ENCODE results near the gene KCNJ9. TPM values are rescaled to one million over a fixed set of nuclear protein-coding genes. Genes with fewer than 3 reads are reported as not detected.
"Not testable (repeated sequence)": the region's sequence is repeated elsewhere in the genome, so short reads cannot be mapped to it uniquely, and the experiment has no call there.

Gene KCNJ9
- total and polyA plus RNA-seq, 2 of the 4 experiments (the other 2 are of a cell fraction), result not detected

- no peak overlapping the region for H2BK15ac ChIP-seq (ENCODE audit: low read depth, low read length)
- ATAC-seq (ENCODE audit: low read depth) (peak; percentile 21), DNase-seq (no peak)
- no peak overlapping the region for H3K9ac ChIP-seq (ENCODE audit: low read depth, low read length)
- H3K14ac ChIP-seq (replicated peaks; ENCODE audit: low read depth, low read length), result no peak overlapping the region
- H3K4me2 ChIP-seq (ENCODE audit: low read depth, low read length), result no peak overlapping the region
- no peak overlapping the region for H3K23ac ChIP-seq (ENCODE audit: low read depth, low read length)
- no peak overlapping the region for H2BK20ac ChIP-seq (ENCODE audit: low read depth, low read length)
- no TSS peak for BruUV-seq (replicated peaks)
- ChIA-PET CTCF (interaction anchor here (0.6 to 1.6 kb wide), 5 partner anchors 110 to 266 kb away, joined by 3 to 4 read pairs (median 3); no protein-coding TSS in a partner anchor), POLR2A (ENCODE audit: unreplicated experiment) (no interaction called here)
- no peak overlapping the region for H4K8ac ChIP-seq (ENCODE audit: low read depth in 2 of 2, low read length in 2 of 2)
- no peak overlapping the region for H2BK120ac ChIP-seq (ENCODE audit: low read depth, low read length)
- no peak overlapping the region for H2AK9ac ChIP-seq (replicated peaks; ENCODE audit: low read depth, low read length, poor library complexity)
- no CpG with 5 or more reads among the region's 4 CpGs for WGBS, 2 experiments (ENCODE audit: extremely low coverage in 2 of 2, insufficient read length in 1 of 2)
- H4K91ac ChIP-seq (ENCODE audit: insufficient read depth, low read depth, low read length), result no peak overlapping the region
- H2BK5ac ChIP-seq (ENCODE audit: low read depth, low read length, poor library complexity, severe bottlenecking), result no peak overlapping the region
- H3K36me3 ChIP-seq (ENCODE audit: control insufficient read depth, insufficient read depth, low read length), result no peaks in the 10 kb centered on the region
- no peaks in the 10 kb centered on the region; the same call in 1 of the 2 replicates for H3K9me1 ChIP-seq (ENCODE audit: insufficient read depth, low read length)
- intact Hi-C loops (cut with micrococcal nuclease), result no loop called here
- H3K4me1 ChIP-seq (ENCODE audit: control insufficient read depth, insufficient read depth, low read length), result peaks cover 8% of the 10 kb centered on the region
- H3K4me3 ChIP-seq (ENCODE audit: insufficient read depth, low read depth, low read length), result no peak overlapping the region
- in situ Hi-C loops (cut with MboI; ENCODE audit: low sequenced_read_pairs), result no loop called here
- H3K27ac ChIP-seq (ENCODE audit: insufficient read depth, low read length), result no peak overlapping the region
- no peaks in the 10 kb centered on the region for H4K20me1 ChIP-seq (ENCODE audit: insufficient read depth, low read length)
- peaks cover 45% of the 10 kb centered on the region for H3K27me3 ChIP-seq (ENCODE audit: control insufficient read depth, insufficient read depth, low read length)
- no peaks in the 10 kb centered on the region for H3K9me3 ChIP-seq (ENCODE audit: control insufficient read depth, insufficient read depth, low read length)
- no peak overlapping the region for H2AK5ac ChIP-seq (ENCODE audit: low read depth, low read length)
- no peak overlapping the region for H3K56ac ChIP-seq (ENCODE audit: extremely low read depth, insufficient read depth, low read length)
- H2AFZ ChIP-seq (replicated peaks; ENCODE audit: low read length, poor library complexity), result no peak overlapping the region
- no peaks in the 10 kb centered on the region for H3K79me1 ChIP-seq (ENCODE audit: low read depth in 1 of 2, low read length in 2 of 2)
- no peak for TF ChIP-seq CEBPB (IDR thresholded peaks at IDR 0.05; ENCODE audit: low read depth, low read length)
- no peak for TF ChIP-seq CTCF (conservative IDR thresholded peaks at IDR 0.05; ENCODE audit: low read depth, low read length)
- TF ChIP-seq BHLHE40 (IDR thresholded peaks at IDR 0.05; ENCODE audit: low read depth, low read length), result no peak
- TF ChIP-seq SMC3 (IDR thresholded peaks at IDR 0.05; ENCODE audit: low read depth, low read length), result no peak
- dilution Hi-C loops (cut with HindIII; ENCODE audit: low sequenced_read_pairs, unreplicated experiment), result loop anchor here (10.0 kb wide), 1 partner anchor 105 kb away; no protein-coding TSS in a partner anchor
- no peak overlapping the region for H4K5ac ChIP-seq (ENCODE audit: low read depth, low read length)
- H3K4ac ChIP-seq (ENCODE audit: low read depth, low read length), result no peak overlapping the region
- no peak overlapping the region for H3K18ac ChIP-seq (ENCODE audit: low read depth, low read length)
These were observed 28.3 kb downstream of the KCNJ9 start for GRCh38 chr1:160109686-160110085.

- H2AFZ ChIP-seq (replicated peaks; ENCODE audit: low read length, poor library complexity); dilution Hi-C loops (cut with HindIII; ENCODE audit: low sequenced_read_pairs, unreplicated experiment); CTCF ChIA-PET; BruUV-seq (replicated peaks); H3K56ac ChIP-seq (ENCODE audit: extremely low read depth, insufficient read depth, low read length); H2BK5ac ChIP-seq (ENCODE audit: low read depth, low read length, poor library complexity, severe bottlenecking); H2AK9ac ChIP-seq (replicated peaks; ENCODE audit: low read depth, low read length, poor library complexity); in situ Hi-C loops (cut with MboI; ENCODE audit: low sequenced_read_pairs); intact Hi-C loops (cut with micrococcal nuclease); H2BK15ac ChIP-seq (ENCODE audit: low read depth, low read length); H3K9me3 ChIP-seq (ENCODE audit: control insufficient read depth, insufficient read depth, low read length); H4K20me1 ChIP-seq (ENCODE audit: insufficient read depth, low read length); H3K4me3 ChIP-seq (ENCODE audit: insufficient read depth, low read depth, low read length); ATAC-seq (ENCODE audit: low read depth); H2AK5ac ChIP-seq (ENCODE audit: low read depth, low read length); H3K4ac ChIP-seq (ENCODE audit: low read depth, low read length); H4K5ac ChIP-seq (ENCODE audit: low read depth, low read length); H3K79me1 ChIP-seq (ENCODE audit: low read depth in 1 of 2, low read length in 2 of 2); DNase-seq; H4K91ac ChIP-seq (ENCODE audit: insufficient read depth, low read depth, low read length); H3K9ac ChIP-seq (ENCODE audit: low read depth, low read length); H3K4me2 ChIP-seq (ENCODE audit: low read depth, low read length); POLR2A ChIA-PET (ENCODE audit: unreplicated experiment); H3K36me3 ChIP-seq (ENCODE audit: control insufficient read depth, insufficient read depth, low read length); H2BK120ac ChIP-seq (ENCODE audit: low read depth, low read length); H3K18ac ChIP-seq (ENCODE audit: low read depth, low read length); H2BK20ac ChIP-seq (ENCODE audit: low read depth, low read length); H3K23ac ChIP-seq (ENCODE audit: low read depth, low read length); H3K9me1 ChIP-seq (ENCODE audit: insufficient read depth, low read length); H3K27ac ChIP-seq (ENCODE audit: insufficient read depth, low read length); H4K8ac ChIP-seq (ENCODE audit: low read depth in 2 of 2, low read length in 2 of 2); H3K14ac ChIP-seq (replicated peaks; ENCODE audit: low read depth, low read length): not testable (repeated sequence)
- peaks cover 57% of the 10 kb centered on the region for H3K27me3 ChIP-seq (ENCODE audit: control insufficient read depth, insufficient read depth, low read length)
- 89% methylated on average over 5 of the region's 10 CpGs; no CpG with 5 or more reads in 1 of the 2 experiments for WGBS, 2 experiments (ENCODE audit: extremely low coverage in 2 of 2, insufficient read length in 1 of 2)
- peaks cover 12% of the 10 kb centered on the region for H3K4me1 ChIP-seq (ENCODE audit: control insufficient read depth, insufficient read depth, low read length)
These were observed 30.1 kb downstream of the KCNJ9 start for GRCh38 chr1:160111462-160111861.

All from IMR-90 (cell line).